Measurements from ENCODE around the gene PRDX6.

The PRDX6 gene

GRCh38 chr1:173436841-173437428, 40.2 kb upstream of the PRDX6 start:
- TF ChIP-seq CTCF (IDR thresholded peaks at IDR 0.05; ENCODE audit: low read depth, low read length) = no peak
- DNase-seq (ENCODE audit: extremely low read depth, low read depth) = no peak

- no peak for DNase-seq (ENCODE audit: extremely low read depth, low read depth)
- no peak for TF ChIP-seq CTCF (IDR thresholded peaks at IDR 0.05; ENCODE audit: low read depth, low read length)
Measured at GRCh38 chr1:173438675-173439074, 38.5 kb upstream of the PRDX6 start.

GRCh38 chr1:173440430-173440829, 36.7 kb upstream of the PRDX6 start:
- no peak for TF ChIP-seq CTCF (IDR thresholded peaks at IDR 0.05; ENCODE audit: low read depth, low read length)
- DNase-seq (ENCODE audit: extremely low read depth, low read depth) = no peak

- no peak for TF ChIP-seq CTCF (IDR thresholded peaks at IDR 0.05; ENCODE audit: low read depth, low read length)
- no peak for DNase-seq (ENCODE audit: extremely low read depth, low read depth)
Measured at GRCh38 chr1:173444757-173445156, 32.4 kb upstream of the PRDX6 start.

GRCh38 chr1:173445164-173445563, 32.0 kb upstream of the PRDX6 start:
- no peak for TF ChIP-seq CTCF (IDR thresholded peaks at IDR 0.05; ENCODE audit: low read depth, low read length)

GRCh38 chr1:173445656-173446055, 31.5 kb upstream of the PRDX6 start:
- DNase-seq (ENCODE audit: extremely low read depth, low read depth) = no peak
- TF ChIP-seq CTCF (IDR thresholded peaks at IDR 0.05; ENCODE audit: low read depth, low read length) = no peak

More at GRCh38 chr1:173445164-173445563, 32.0 kb upstream of the PRDX6 start:
- DNase-seq (ENCODE audit: extremely low read depth, low read depth) = no peak

- no peak for TF ChIP-seq CTCF (IDR thresholded peaks at IDR 0.05; ENCODE audit: low read depth, low read length)
- DNase-seq (ENCODE audit: extremely low read depth, low read depth) = no peak
Measured at GRCh38 chr1:173447224-173447623, 29.9 kb upstream of the PRDX6 start.

All from AG09319 (cell line).